Upper lobe of right lung (tissue), 1 donor: ENCODE results near the gene MTCL1. TPM values are rescaled to one million over a fixed set of nuclear protein-coding genes. Genes with fewer than 3 reads are reported as not detected.

ENCODE experiments used
- ATAC-seq: fragments of 200-7000 bp; cut with Tn5 transposase; one replicate; pipeline ENCODE4 v1.9.1; 2020; ENCODE audit warnings: mild to moderate bottlenecking, moderate library complexity
- DNase-seq: peaks from one replicate; pipeline ENCODE4 v3.0.0-alpha.2; 2020
- H3K27ac ChIP-seq: fragments of 200-600 bp; one replicate; pipeline ENCODE4 v1.8.0; 2022
- H3K27me3 ChIP-seq: fragments of 200-600 bp; one replicate; pipeline ENCODE4 v1.8.0; 2022; ENCODE audit warnings: mild to moderate bottlenecking
- H3K36me3 ChIP-seq: fragments of 200-600 bp; one replicate; pipeline ENCODE4 v1.8.0; 2022
- H3K4me1 ChIP-seq: fragments of 200-600 bp; one replicate; pipeline ENCODE4 v1.8.0; 2022
- H3K4me3 ChIP-seq: fragments of 200-600 bp; one replicate; pipeline ENCODE4 v1.8.0; 2022; ENCODE audit warnings: mild to moderate bottlenecking
- H3K9me3 ChIP-seq: fragments of 200-600 bp; one replicate; pipeline ENCODE4 v1.8.0; 2022
- CTCF ChIP-seq: fragments of 200-600 bp; IDR thresholded peaks from one replicate; pipeline ENCODE4 v1.8.0; 2022; ENCODE audit warnings: antibody characterized with exemption
- intact Hi-C: fragments of 100-400 bp; cut with DNase I; formaldehyde crosslinking; loops from one replicate; pipeline ENCODE4 v1.11.0; 2022
- total RNA-seq: library from RNA; stranded (reverse); fragmentation: NEBNext Ultra II Directional; extraction: Animal tissue kit (Norgen Biotek cat#: 25700); gene quantifications from one replicate; pipeline ENCODE4 v1.2.1, GENCODE V29; 2021
- donor health status: DM: no; HTN: yes; CAD: no; lungs with severe emphysema.

Gene MTCL1
- total RNA-seq, 1 donor from 2014 or later, result 10.1 TPM

- no peaks in the 10 kb centered on the region for H3K36me3 ChIP-seq
- no peak for DNase-seq
- no peaks in the 10 kb centered on the region for H3K27me3 ChIP-seq
- no peak overlapping the region for H3K4me3 ChIP-seq
- no peak for ATAC-seq
- intact Hi-C loops, result no loop called here
- no peaks in the 10 kb centered on the region for H3K9me3 ChIP-seq
- H3K4me1 ChIP-seq, result no peaks in the 10 kb centered on the region
- no peak for TF ChIP-seq CTCF
- no peak overlapping the region for H3K27ac ChIP-seq
Measured at GRCh38 chr18:8777846-8778245, 72.5 kb downstream of the MTCL1 start.

GRCh38 chr18:8778386-8778785, 73.0 kb downstream of the MTCL1 start:
- no peaks in the 10 kb centered on the region for H3K4me1 ChIP-seq
- no peak overlapping the region for H3K4me3 ChIP-seq
- ATAC-seq, result no peak
- H3K36me3 ChIP-seq, result no peaks in the 10 kb centered on the region
- TF ChIP-seq CTCF, result no peak
- no peak overlapping the region for H3K27ac ChIP-seq
- no peak for DNase-seq
- no peaks in the 10 kb centered on the region for H3K27me3 ChIP-seq
- no peaks in the 10 kb centered on the region for H3K9me3 ChIP-seq
- intact Hi-C loops, result no loop called here

- TF ChIP-seq CTCF, result no peak
- ATAC-seq (no peak), DNase-seq (no peak)
- no peaks in the 10 kb centered on the region for H3K36me3 ChIP-seq
- no peaks in the 10 kb centered on the region for H3K27me3 ChIP-seq
- no peak overlapping the region for H3K27ac ChIP-seq
- H3K4me1 ChIP-seq, result no peaks in the 10 kb centered on the region
- H3K9me3 ChIP-seq, result no peaks in the 10 kb centered on the region
- intact Hi-C loops, result no loop called here
- no peak overlapping the region for H3K4me3 ChIP-seq
Measured at GRCh38 chr18:8778824-8779223, 73.5 kb downstream of the MTCL1 start.

GRCh38 chr18:8779251-8779650, 73.9 kb downstream of the MTCL1 start:
- no peak for TF ChIP-seq CTCF
- Histone ChIP-seq H3K4me1 (no peaks in the 10 kb centered on the region), H3K4me3 (no peak overlapping the region), H3K27me3 (no peaks in the 10 kb centered on the region), H3K9me3 (no peaks in the 10 kb centered on the region), H3K27ac (no peak overlapping the region), H3K36me3 (no peaks in the 10 kb centered on the region)
- no peak for DNase-seq
- intact Hi-C loops, result no loop called here
- ATAC-seq, result no peak

- ATAC-seq (peak; percentile 23), DNase-seq (no peak)
- TF ChIP-seq CTCF, result no peak
- Histone ChIP-seq H3K4me1 (no peaks in the 10 kb centered on the region), H3K36me3 (no peaks in the 10 kb centered on the region), H3K27ac (no peak overlapping the region), H3K9me3 (no peaks in the 10 kb centered on the region), H3K4me3 (no peak overlapping the region), H3K27me3 (no peaks in the 10 kb centered on the region)
- intact Hi-C loops, result no loop called here
Measured at GRCh38 chr18:8780227-8780626, 74.9 kb downstream of the MTCL1 start.

- Histone ChIP-seq H3K4me3 (no peak overlapping the region), H3K9me3 (no peaks in the 10 kb centered on the region), H3K36me3 (no peaks in the 10 kb centered on the region), H3K4me1 (no peaks in the 10 kb centered on the region), H3K27me3 (no peaks in the 10 kb centered on the region), H3K27ac (no peak overlapping the region)
- no peak for TF ChIP-seq CTCF
- intact Hi-C loops, result no loop called here
- DNase-seq (no peak), ATAC-seq (no peak)
Measured at GRCh38 chr18:8781671-8782070, 76.3 kb downstream of the MTCL1 start.
